Measurements from ENCODE around the gene NUDT3. TPM values are rescaled to one million over a fixed set of nuclear protein-coding genes. Genes with fewer than 3 reads are reported as not detected.
A peak's percentile ranks its signal among the peaks of the same experiment; 100 is the strongest.

NUDT3 gene
- total and polyA plus RNA-seq, 9 of the 15 experiments (the other 6 are each of a cell fraction or from before 2014, with no cell fraction given) = 5.4 to 81.2 (median 56.4) TPM

GRCh38 chr6:34276881-34277762, 115.3 kb downstream of the NUDT3 start (continued):
- no peak for TF ChIP-seq ZHX1 (conservative IDR thresholded peaks at IDR 0.05; ENCODE audit: low read length)
- no peak for TF ChIP-seq KLF10 (CRISPR knock-in tag; IDR thresholded peaks at IDR 0.05)
- no peak for TF ChIP-seq SP2 (IDR thresholded peaks at IDR 0.05; ENCODE audit: extremely low read depth, low read depth, low read length, poor library complexity, severe bottlenecking)
- no peak for TF ChIP-seq FIP1L1 (IDR thresholded peaks at IDR 0.05; ENCODE audit: low read depth, low read length, poor library complexity, severe bottlenecking)
- TF ChIP-seq ZFP36 (IDR thresholded peaks at IDR 0.05; ENCODE audit: low read depth, low read length, partially characterized antibody) = no peak
- no peak for TF ChIP-seq HEY1 (CRISPR knock-in tag; IDR thresholded peaks at IDR 0.05; ENCODE audit: borderline replicate concordance)
- no peak for TF ChIP-seq RERE (CRISPR knock-in tag; IDR thresholded peaks at IDR 0.05; ENCODE audit: borderline replicate concordance)
- TF ChIP-seq ATF6 (CRISPR knock-in tag; IDR thresholded peaks at IDR 0.05) = 0 out of 2 replicates have a peak, but pooled peaks have one; percentile 28
- TF ChIP-seq ZNF766 (CRISPR knock-in tag; conservative IDR thresholded peaks at IDR 0.05) = no peak
- TF ChIP-seq FUS (optimal IDR thresholded peaks at IDR 0.05; ENCODE audit: low read depth, low read length) = no peak
- no peak for TF ChIP-seq NFE2L1 (tag; IDR thresholded peaks at IDR 0.05; ENCODE audit: borderline replicate concordance, low read depth)
- peak; percentile 97 for TF ChIP-seq CTBP1 (IDR thresholded peaks at IDR 0.05; ENCODE audit: borderline replicate concordance)
- TF ChIP-seq ID3 (CRISPR knock-in tag; IDR thresholded peaks at IDR 0.05) = no peak
- TF ChIP-seq ID3 (tag; IDR thresholded peaks at IDR 0.05) = peak; percentile 19
- peak; percentile 55 for TF ChIP-seq NFIC (IDR thresholded peaks at IDR 0.05)
- peak; percentile 42 to 72; a peak in 2 of 4 replicates for TF ChIP-seq TBL1XR1 (IDR thresholded peaks at IDR 0.05; ENCODE audit: low read length in 2 of 2)
